ENCODE results near the gene TTLL7.

GRCh38 chr1:83959824-83960498, 39.0 kb downstream of the TTLL7 start:
- TF ChIP-seq POLR2A (IDR thresholded peaks at IDR 0.05): no peak
- TF ChIP-seq CTCF (IDR thresholded peaks at IDR 0.05): no peak
